Trophoblast cell (in vitro differentiated cells and primary cell): ENCODE results near the gene SLC25A38.
A peak's percentile ranks its signal among the peaks of the same experiment; 100 is the strongest.
"Not testable (repeated sequence)": the region's sequence is repeated elsewhere in the genome, so short reads cannot be mapped to it uniquely, and the experiment has no call there.

Experiments
- DNase-seq, 2 donors: peaks; one replicate each; pipeline ENCODE4 v3.0.0-alpha.2; 2016
- H2AFZ ChIP-seq: 2 replicates; pipeline ENCODE4 v1.6.1; 2013; ENCODE audit warnings: low read length, moderate library complexity, mild to moderate bottlenecking; ENCODE audit not compliant: insufficient read depth, poor library complexity
- H2AK5ac ChIP-seq: 2 replicates; pipeline ENCODE4 v1.6.1; 2013; ENCODE audit warnings: mild to moderate bottlenecking, low read length
- H2BK120ac ChIP-seq: 2 replicates; pipeline ENCODE4 v1.6.1; 2013; ENCODE audit warnings: low read length, mild to moderate bottlenecking, moderate library complexity; ENCODE audit not compliant: insufficient read depth, poor library complexity
- H2BK12ac ChIP-seq: 2 replicates; pipeline ENCODE4 v1.6.1; 2013; ENCODE audit warnings: mild to moderate bottlenecking, low read length, moderate library complexity
- H2BK5ac ChIP-seq: 2 replicates; pipeline ENCODE4 v1.6.1; 2013; ENCODE audit warnings: low read length, low read depth, moderate library complexity, mild to moderate bottlenecking; ENCODE audit not compliant: poor library complexity
- H3K14ac ChIP-seq: 2 replicates; pipeline ENCODE4 v1.6.1; 2013; ENCODE audit warnings: mild to moderate bottlenecking, low read length
- H3K18ac ChIP-seq: 2 replicates; pipeline ENCODE4 v1.6.1; 2013; ENCODE audit warnings: mild to moderate bottlenecking, low read length
- H3K23ac ChIP-seq: 2 replicates; pipeline ENCODE4 v1.6.1; 2013; ENCODE audit warnings: low read length
- H3K27ac ChIP-seq: 2 replicates; pipeline ENCODE4 v1.5.1; 2013; ENCODE audit warnings: low read depth, mild to moderate bottlenecking, inconsistent platforms, low read length, moderate library complexity
- H3K27me3 ChIP-seq: 2 replicates; pipeline ENCODE4 v1.6.1; 2013; ENCODE audit warnings: inconsistent platforms, mild to moderate bottlenecking, low read length, moderate library complexity; ENCODE audit not compliant: insufficient read depth
- H3K36me3 ChIP-seq, 2 experiments: 1 replicate in 1 of 2; 2 replicates in 1 of 2; pipeline ENCODE4 v1.6.1; 2013; ENCODE audit warnings: low read length in 2 of 2, mild to moderate bottlenecking in 2 of 2, moderate library complexity in 1 of 2; ENCODE audit not compliant: insufficient read depth in 2 of 2, control insufficient read depth in 1 of 2
- H3K4ac ChIP-seq: 2 replicates; pipeline ENCODE4 v1.6.1; 2013; ENCODE audit warnings: low read depth, mild to moderate bottlenecking, low read length, moderate library complexity
- H3K4me1 ChIP-seq, 2 experiments: 1 replicate in 1 of 2; 2 replicates in 1 of 2; pipeline ENCODE4 v1.6.1; 2013; ENCODE audit warnings: low read length in 2 of 2, mild to moderate bottlenecking in 2 of 2, moderate library complexity in 1 of 2; ENCODE audit not compliant: insufficient read depth in 2 of 2, control insufficient read depth in 1 of 2
- H3K4me2 ChIP-seq: 2 replicates; pipeline ENCODE4 v1.6.1; 2013; ENCODE audit warnings: inconsistent platforms, mild to moderate bottlenecking, low read length, moderate library complexity
- H3K4me3 ChIP-seq: 2 replicates; pipeline ENCODE4 v1.5.1; 2013; ENCODE audit warnings: mild to moderate bottlenecking, low read depth, low read length, inconsistent platforms
- H3K79me1 ChIP-seq: one replicate; pipeline ENCODE4 v1.6.1; 2013; ENCODE audit warnings: low read length
- H3K79me2 ChIP-seq: 2 replicates; pipeline ENCODE4 v1.6.1; 2013; ENCODE audit warnings: low read length, mild to moderate bottlenecking; ENCODE audit not compliant: control insufficient read depth, insufficient read depth, poor library complexity
- H3K9ac ChIP-seq: 2 replicates; pipeline ENCODE4 v1.6.1; 2013; ENCODE audit warnings: mild to moderate bottlenecking, low read length
- H3K9me3 ChIP-seq: 2 replicates; pipeline ENCODE4 v1.6.1; 2013; ENCODE audit warnings: low read depth, mild to moderate bottlenecking, control low read depth, inconsistent platforms, low read length; ENCODE audit not compliant: insufficient read depth
- H4K12ac ChIP-seq: 2 replicates; pipeline ENCODE4 v1.6.1; 2013; ENCODE audit warnings: low read depth, mild to moderate bottlenecking, low read length, moderate library complexity
- H4K8ac ChIP-seq: 2 replicates; pipeline ENCODE4 v1.6.1; 2013; ENCODE audit warnings: low read depth, mild to moderate bottlenecking, low read length, moderate library complexity
- H4K91ac ChIP-seq: one replicate; pipeline ENCODE4 v1.6.1; 2013; ENCODE audit warnings: low read depth, mild to moderate bottlenecking, low read length, moderate library complexity
- WGBS: extraction: QIAGEN DNeasy Blood & Tissue Kit; methylation state at CpG from one replicate; pipeline ENCODE4 v1.1.7; 2013; ENCODE audit warnings: missing lambda C conversion rate; ENCODE audit not compliant: insufficient read length, insufficient coverage; ENCODE audit errors: extremely low coverage; 5-methylcytosine and 5-hydroxymethylcytosine counted together

SLC25A38 gene

GRCh38 chr3:39412668-39413260, 29.6 kb downstream of the SLC25A38 start:
- Histone ChIP-seq H3K9me3 (no peaks in the 10 kb centered on the region), H3K14ac (no peak overlapping the region), H3K79me1 (no peaks in the 10 kb centered on the region), H4K91ac (no peak overlapping the region), H3K4ac (no peak overlapping the region), H4K8ac (no peak overlapping the region), H3K4me2 (no peak overlapping the region), H2BK120ac (no peak overlapping the region), H3K23ac (no peak overlapping the region), H3K79me2 (no peaks in the 10 kb centered on the region), H3K27ac (no peak overlapping the region), H3K18ac (no peak overlapping the region), H3K27me3 (no peaks in the 10 kb centered on the region), H3K36me3 (peaks cover 39 to 58% of the 10 kb centered on the region in 2 experiments), H3K4me3 (no peak overlapping the region), H2BK5ac (no peak overlapping the region), H2AK5ac (no peak overlapping the region), H4K12ac (no peak overlapping the region), H2AFZ (no peak overlapping the region), H3K9ac (no peak overlapping the region), H3K4me1 (peaks cover 0 to 2% of the 10 kb centered on the region in 2 experiments), H2BK12ac (no peak overlapping the region)
- DNase-seq, result no peak
- no CpG with 5 or more reads among the region's 9 CpGs for WGBS

- DNase-seq, result no peak
- Histone ChIP-seq H2BK12ac (no peak overlapping the region), H4K12ac (no peak overlapping the region)
Measured at GRCh38 chr3:39413691-39414420, 30.7 kb downstream of the SLC25A38 start.

GRCh38 chr3:39414421-39414907, 31.3 kb downstream of the SLC25A38 start:
- H3K18ac ChIP-seq, result no peak overlapping the region
- H2AFZ ChIP-seq, result no peak overlapping the region
- peaks cover 31 to 46% of the 10 kb centered on the region in 2 experiments for H3K36me3 ChIP-seq
- no peak overlapping the region for H3K23ac ChIP-seq
- no CpG with 5 or more reads among the region's 2 CpGs for WGBS
- H4K12ac ChIP-seq, result no peak overlapping the region
- no peaks in the 10 kb centered on the region for H3K27me3 ChIP-seq
- H2BK12ac ChIP-seq, result peak overlapping the region; percentile 22
- no peaks in the 10 kb centered on the region for H3K9me3 ChIP-seq
- H3K9ac ChIP-seq, result no peak overlapping the region
- H2AK5ac ChIP-seq, result no peak overlapping the region
- no peak overlapping the region for H4K8ac ChIP-seq
- H3K4me1 ChIP-seq, result no peaks in the 10 kb centered on the region
- no peak overlapping the region for H3K4ac ChIP-seq
- DNase-seq, result no peak
- H2BK5ac ChIP-seq, result no peak overlapping the region
- H3K79me1 ChIP-seq, result no peaks in the 10 kb centered on the region
- H3K4me2 ChIP-seq, result no peak overlapping the region
- H2BK120ac ChIP-seq, result no peak overlapping the region
- H3K14ac ChIP-seq, result no peak overlapping the region
- no peak overlapping the region for H3K4me3 ChIP-seq
- H3K79me2 ChIP-seq, result no peaks in the 10 kb centered on the region
- H3K27ac ChIP-seq, result no peak overlapping the region
- H4K91ac ChIP-seq, result no peak overlapping the region

More at GRCh38 chr3:39413691-39414420, 30.7 kb downstream of the SLC25A38 start:
- H3K79me1 ChIP-seq, result no peaks in the 10 kb centered on the region
- H4K8ac ChIP-seq, result no peak overlapping the region
- no peaks in the 10 kb centered on the region for H3K9me3 ChIP-seq
- H3K27me3 ChIP-seq, result no peaks in the 10 kb centered on the region
- H3K4ac ChIP-seq, result no peak overlapping the region
- H2BK5ac ChIP-seq, result no peak overlapping the region
- H3K18ac ChIP-seq, result no peak overlapping the region
- no peak overlapping the region for H3K23ac ChIP-seq
- no peak overlapping the region for H3K14ac ChIP-seq
- H3K79me2 ChIP-seq, result no peaks in the 10 kb centered on the region
- no peaks in the 10 kb centered on the region for H3K4me1 ChIP-seq
- H2AFZ ChIP-seq, result no peak overlapping the region
- peak overlapping the region; percentile 8 for H3K4me3 ChIP-seq
- H3K9ac ChIP-seq, result no peak overlapping the region
- H3K36me3 ChIP-seq, result peaks cover 36 to 51% of the 10 kb centered on the region in 2 experiments
- WGBS, result no CpG with 5 or more reads among the region's 6 CpGs
- no peak overlapping the region for H3K4me2 ChIP-seq
- H2BK120ac ChIP-seq, result no peak overlapping the region
- no peak overlapping the region for H3K27ac ChIP-seq
- no peak overlapping the region for H2AK5ac ChIP-seq
- H4K91ac ChIP-seq, result no peak overlapping the region

- H2BK12ac ChIP-seq, H4K12ac ChIP-seq, H3K4me3 ChIP-seq, H3K79me2 ChIP-seq, H3K27ac ChIP-seq, H2BK5ac ChIP-seq, H3K9ac ChIP-seq, H3K79me1 ChIP-seq, H3K23ac ChIP-seq, H3K14ac ChIP-seq, H4K91ac ChIP-seq, H3K4me1 ChIP-seq, H4K8ac ChIP-seq, H3K4me2 ChIP-seq, H2BK120ac ChIP-seq, H3K27me3 ChIP-seq, H2AK5ac ChIP-seq, H2AFZ ChIP-seq, H3K18ac ChIP-seq, DNase-seq, H3K4ac ChIP-seq, H3K9me3 ChIP-seq: not testable (repeated sequence)
- no CpG with 5 or more reads among the region's 3 CpGs for WGBS
- H3K36me3 ChIP-seq, result peaks cover 26 to 40% of the 10 kb centered on the region in 2 experiments
Measured at GRCh38 chr3:39415302-39415701, 32.1 kb downstream of the SLC25A38 start.
